SK-N-SH (cell line): ENCODE results near the gene AGAP1. TPM values are rescaled to one million over a fixed set of nuclear protein-coding genes. Genes with fewer than 3 reads are reported as not detected.

ENCODE experiments used
- CTCF ChIA-PET: fragments of 300-600, 350-600 bp; formaldehyde crosslinking; extraction: SDS; loops from one replicate; lab custom pipeline; 2021; lab: Yijun Ruan, JAX
- POLR2A ChIA-PET: fragments of 350-600 bp; sonication (Branson Sonifier 250); formaldehyde crosslinking; extraction: SDS; loops from one replicate; lab custom pipeline; 2020; ENCODE audit warnings: antibody characterized with exemption, inconsistent platforms; lab: Yijun Ruan, JAX
- DNase-seq: peaks from one replicate; pipeline ENCODE4 v3.0.0; 2012
- H2AFZ ChIP-seq: fragments of 200-600 bp; sonication (generic); 2 replicates; pipeline ENCODE4 v1.8.1; 2016; ENCODE audit warnings: antibody characterized with exemption, mild to moderate bottlenecking, low read depth
- H3F3A ChIP-seq: fragments of 200-600 bp; sonication (generic); replicated peaks from 2 replicates; pipeline ENCODE3; 2016; ENCODE audit warnings: antibody characterized with exemption, mild to moderate bottlenecking; ENCODE audit not compliant: insufficient read depth
- H3K27ac ChIP-seq, 2 experiments: fragments of 200-500 bp in 1 of 2; fragments of 200-600 bp in 1 of 2; sonication (Bioruptor generic) in 1 of 2; sonication (generic), shearing (Covaris generic) in 1 of 2; 2 replicates each; pipeline versions ENCODE4 v1.5.1 to v1.6.1; 2014 to 2016; ENCODE audit warnings: low read depth in 2 of 2, inconsistent platforms in 1 of 2, low read length in 1 of 2, mild to moderate bottlenecking in 1 of 2, mixed read lengths in 1 of 2
- H3K27me3 ChIP-seq: fragments of 200-600 bp; sonication (generic), shearing (Covaris generic); 2 replicates; pipeline ENCODE4 v1.6.1; 2016; ENCODE audit warnings: mixed run types; ENCODE audit not compliant: insufficient read depth
- H3K36me3 ChIP-seq, 2 experiments: fragments of 200-500 bp in 1 of 2; fragments of 200-600 bp in 1 of 2; sonication (Bioruptor generic) in 1 of 2; sonication (generic) in 1 of 2; replicated peaks in 1 of 2; 2 replicates each; pipeline versions ENCODE3 to v1.5.1; 2014 to 2016; ENCODE audit warnings: low read length in 1 of 2, mild to moderate bottlenecking in 1 of 2; ENCODE audit not compliant: insufficient read depth in 2 of 2, control insufficient read depth in 1 of 2
- H3K4me1 ChIP-seq, 2 experiments: fragments of 200-500 bp in 1 of 2; fragments of 200-600 bp in 1 of 2; sonication (Bioruptor generic) in 1 of 2; sonication (generic), shearing (Covaris generic) in 1 of 2; 2 replicates each; pipeline versions ENCODE4 v1.5.1 to v1.6.1; 2014 to 2016; ENCODE audit warnings: low read depth in 1 of 2, low read length in 1 of 2, mixed run types in 1 of 2; ENCODE audit not compliant: insufficient read depth in 2 of 2, control insufficient read depth in 1 of 2
- H3K4me2 ChIP-seq: fragments of 200-600 bp; sonication (generic), shearing (Covaris generic); 2 replicates; pipeline ENCODE4 v1.6.1; 2017; ENCODE audit warnings: mixed run types
- H3K4me3 ChIP-seq, 2 experiments: fragments of 200-500 bp in 1 of 2; fragments of 200-600 bp in 1 of 2; sonication (Bioruptor generic) in 1 of 2; sonication (generic), shearing (Covaris generic) in 1 of 2; 2 replicates each; pipeline versions ENCODE4 v1.5.1 to v1.8.1; 2014 to 2016; ENCODE audit warnings: low read depth in 2 of 2, inconsistent platforms in 1 of 2, low read length in 1 of 2, mild to moderate bottlenecking in 1 of 2, mixed read lengths in 1 of 2, moderate library complexity in 1 of 2
- H3K79me2 ChIP-seq: fragments of 200-600 bp; sonication (generic); 2 replicates; pipeline ENCODE4 v1.8.1; 2017; ENCODE audit warnings: mild to moderate bottlenecking; ENCODE audit not compliant: insufficient read depth
- H3K9ac ChIP-seq: fragments of 200-600 bp; sonication (generic); 2 replicates; pipeline ENCODE4 v1.6.1; 2017; ENCODE audit warnings: mixed run types
- H3K9me2 ChIP-seq: fragments of 200-600 bp; sonication (generic); 2 replicates; pipeline ENCODE4 v1.6.1; 2017; ENCODE audit warnings: mixed run types
- H3K9me3 ChIP-seq: fragments of 200-600 bp; sonication (generic); 2 replicates; pipeline ENCODE4 v1.6.1; 2017; ENCODE audit warnings: mixed run types, mild to moderate bottlenecking, moderate library complexity
- H4K20me1 ChIP-seq: fragments of 200-600 bp; sonication (generic); 2 replicates; pipeline ENCODE4 v1.6.1; 2017; ENCODE audit warnings: mild to moderate bottlenecking, mixed run types; ENCODE audit not compliant: insufficient read depth
- CTCF ChIP-seq: fragments of 200-600 bp; sonication (generic); IDR thresholded peaks from 2 replicates; pipeline ENCODE4 v1.6.1; 2017; ENCODE audit warnings: antibody characterized with exemption, mild to moderate bottlenecking, moderate library complexity
- ELF1 ChIP-seq: IDR thresholded peaks from 2 replicates; pipeline ENCODE4 v1.4.0; 2012
- EP300 ChIP-seq, 2 experiments: IDR thresholded peaks; 2 replicates each; pipeline versions ENCODE4 v1.4.0 to v1.6.1; 2012; ENCODE audit warnings: borderline replicate concordance in 1 of 2, low read depth in 1 of 2, low read length in 1 of 2
- EZH2phosphoT487 ChIP-seq: fragments of 200-600 bp; sonication (generic); IDR thresholded peaks from 2 replicates; pipeline ENCODE4 v1.6.1; 2017; ENCODE audit warnings: low read depth, mixed run types, mild to moderate bottlenecking, antibody characterized with exemption, moderate library complexity, borderline replicate concordance
- MEF2A ChIP-seq: IDR thresholded peaks from 2 replicates; pipeline ENCODE4 v1.4.0; 2012; ENCODE audit warnings: low read depth, borderline replicate concordance
- NFIC ChIP-seq: IDR thresholded peaks from 2 replicates; pipeline ENCODE4 v1.4.0; 2012; ENCODE audit warnings: borderline replicate concordance
- RAD21 ChIP-seq: IDR thresholded peaks from 2 replicates; pipeline ENCODE4 v1.6.1; 2012; ENCODE audit warnings: mild to moderate bottlenecking, low read length
- RCOR1 ChIP-seq: fragments of 150-350 bp; IDR thresholded peaks from 2 replicates; pipeline ENCODE4 v1.6.1; 2017; ENCODE audit warnings: antibody characterized with exemption, low read length
- RFX5 ChIP-seq: IDR thresholded peaks from 2 replicates; pipeline ENCODE4 v1.6.1; 2012; ENCODE audit warnings: mild to moderate bottlenecking, improper control_type of control experiment, low read length
- RXRA ChIP-seq: IDR thresholded peaks from 2 replicates; pipeline ENCODE4 v1.4.0; 2012; ENCODE audit warnings: low read depth, mild to moderate bottlenecking, borderline replicate concordance
- SIN3A ChIP-seq: IDR thresholded peaks from 2 replicates; pipeline ENCODE4 v1.6.1; 2012; ENCODE audit warnings: low read depth, mild to moderate bottlenecking, low read length, moderate library complexity, borderline replicate concordance
- TEAD4 ChIP-seq: IDR thresholded peaks from 2 replicates; pipeline ENCODE4 v1.4.0; 2012; ENCODE audit warnings: mild to moderate bottlenecking, borderline replicate concordance; ENCODE audit not compliant: insufficient read depth
- YY1 ChIP-seq: IDR thresholded peaks from 2 replicates; pipeline ENCODE4 v1.4.0; 2012; ENCODE audit warnings: low read depth, mild to moderate bottlenecking
- WGBS: methylation state at CpG from one replicate; pipeline ENCODE4 v1.1.6; 2017; ENCODE audit warnings: low lambda C conversion rate; 5-methylcytosine and 5-hydroxymethylcytosine counted together
- polyA plus RNA-seq, 3 experiments: library from polyadenylated mRNA; depleted of rRNA; stranded (reverse); fragments of >200 nt; gene quantifications; 2 replicates each; pipeline ENCODE4 v1.2.3, GENCODE V29; 2012
- TF ChIP-seq, protein P1 (sequence below): IDR thresholded peaks from 2 replicates; pipeline ENCODE4 v1.4.0; 2012; ENCODE audit warnings: low read depth, borderline replicate concordance
- TF ChIP-seq, protein P2 (sequence below): IDR thresholded peaks from 2 replicates; pipeline ENCODE4; 2012
- TF ChIP-seq, protein P3 (sequence below): fragments of 150-350 bp; IDR thresholded peaks from 2 replicates; pipeline ENCODE4 v1.6.1; 2016; ENCODE audit warnings: mild to moderate bottlenecking, low read depth, low read length
- TF ChIP-seq, protein P4 (sequence below): IDR thresholded peaks from 2 replicates; pipeline ENCODE4 v1.4.0; 2012; ENCODE audit warnings: low read depth, borderline replicate concordance

Gene AGAP1
- polyA plus RNA-seq, 1 of the 3 experiments (the other 2 are of a cell fraction): 8.8 TPM

GRCh38 chr2:236008857-236009256 lies 515.0 kb downstream of the AGAP1 start:
- Histone ChIP-seq H2AFZ (no peak overlapping the region), H3K4me2 (no peak overlapping the region), H3F3A (no peaks in the 10 kb centered on the region), H3K36me3 (peaks cover 0 to 2% of the 10 kb centered on the region in 2 experiments), H3K4me3 (no peak overlapping the region), H3K4me1 (no peaks in the 10 kb centered on the region), H3K27ac (no peak overlapping the region), H3K9me2 (no peaks in the 10 kb centered on the region), H3K9ac (no peak overlapping the region), H3K79me2 (no peaks in the 10 kb centered on the region), H3K9me3 (no peaks in the 10 kb centered on the region), H3K27me3 (no peaks in the 10 kb centered on the region), H4K20me1 (no peaks in the 10 kb centered on the region)
- ChIA-PET CTCF (interaction anchor here (0.6 kb wide), 1 partner anchor 95 kb away, joined by 3 read pairs; no protein-coding TSS in a partner anchor), POLR2A (no interaction called here)
- 94% methylated on average over 9 of the region's 9 CpGs for WGBS
- DNase-seq: no peak
- TF ChIP-seq, protein P1, sequence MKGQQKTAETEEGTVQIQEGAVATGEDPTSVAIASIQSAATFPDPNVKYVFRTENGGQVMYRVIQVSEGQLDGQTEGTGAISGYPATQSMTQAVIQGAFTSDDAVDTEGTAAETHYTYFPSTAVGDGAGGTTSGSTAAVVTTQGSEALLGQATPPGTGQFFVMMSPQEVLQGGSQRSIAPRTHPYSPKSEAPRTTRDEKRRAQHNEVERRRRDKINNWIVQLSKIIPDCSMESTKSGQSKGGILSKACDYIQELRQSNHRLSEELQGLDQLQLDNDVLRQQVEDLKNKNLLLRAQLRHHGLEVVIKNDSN: no peak
- TF ChIP-seq EZH2phosphoT487: no peak
- TF ChIP-seq EP300 (IDR thresholded peaks at IDR 0.05; ENCODE audit: borderline replicate concordance in 1 of 2, low read depth in 1 of 2, low read length in 1 of 2): no peak
- TF ChIP-seq RXRA: no peak
- TF ChIP-seq CTCF: no peak
- no peak for TF ChIP-seq NFIC

GRCh38 chr2:236010920-236011685 lies 517.3 kb downstream of the AGAP1 start:
- no peak overlapping the region for H3K9ac ChIP-seq
- no peaks in the 10 kb centered on the region for H3K27me3 ChIP-seq
- 96% methylated on average over 15 of the region's 15 CpGs for WGBS
- H3K27ac ChIP-seq: no peak overlapping the region
- no peaks in the 10 kb centered on the region for H3K4me1 ChIP-seq
- no peaks in the 10 kb centered on the region for H4K20me1 ChIP-seq
- H3K9me3 ChIP-seq: no peaks in the 10 kb centered on the region
- POLR2A ChIA-PET: no interaction called here
- H3K4me3 ChIP-seq: no peak overlapping the region
- no peaks in the 10 kb centered on the region for H3K79me2 ChIP-seq
- H3F3A ChIP-seq: no peaks in the 10 kb centered on the region
- no peaks in the 10 kb centered on the region for H3K9me2 ChIP-seq
- peaks cover 0 to 2% of the 10 kb centered on the region in 2 experiments for H3K36me3 ChIP-seq
- no peak overlapping the region for H3K4me2 ChIP-seq
- H2AFZ ChIP-seq: no peak overlapping the region
- CTCF ChIA-PET: no interaction called here
- no peak for DNase-seq
- TF ChIP-seq EZH2phosphoT487: no peak
- TF ChIP-seq RFX5: no peak
- TF ChIP-seq RCOR1: no peak
- no peak for TF ChIP-seq YY1
- no peak for TF ChIP-seq SIN3A
- TF ChIP-seq MEF2A: no peak
- TF ChIP-seq, protein P1: no peak
- no peak for TF ChIP-seq TEAD4
- TF ChIP-seq RAD21: no peak
- TF ChIP-seq ELF1: no peak
- TF ChIP-seq, protein P2, sequence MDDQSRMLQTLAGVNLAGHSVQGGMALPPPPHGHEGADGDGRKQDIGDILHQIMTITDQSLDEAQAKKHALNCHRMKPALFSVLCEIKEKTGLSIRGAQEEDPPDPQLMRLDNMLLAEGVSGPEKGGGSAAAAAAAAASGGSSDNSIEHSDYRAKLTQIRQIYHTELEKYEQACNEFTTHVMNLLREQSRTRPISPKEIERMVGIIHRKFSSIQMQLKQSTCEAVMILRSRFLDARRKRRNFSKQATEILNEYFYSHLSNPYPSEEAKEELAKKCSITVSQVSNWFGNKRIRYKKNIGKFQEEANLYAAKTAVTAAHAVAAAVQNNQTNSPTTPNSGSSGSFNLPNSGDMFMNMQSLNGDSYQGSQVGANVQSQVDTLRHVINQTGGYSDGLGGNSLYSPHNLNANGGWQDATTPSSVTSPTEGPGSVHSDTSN: no peak
- TF ChIP-seq, protein P3, sequence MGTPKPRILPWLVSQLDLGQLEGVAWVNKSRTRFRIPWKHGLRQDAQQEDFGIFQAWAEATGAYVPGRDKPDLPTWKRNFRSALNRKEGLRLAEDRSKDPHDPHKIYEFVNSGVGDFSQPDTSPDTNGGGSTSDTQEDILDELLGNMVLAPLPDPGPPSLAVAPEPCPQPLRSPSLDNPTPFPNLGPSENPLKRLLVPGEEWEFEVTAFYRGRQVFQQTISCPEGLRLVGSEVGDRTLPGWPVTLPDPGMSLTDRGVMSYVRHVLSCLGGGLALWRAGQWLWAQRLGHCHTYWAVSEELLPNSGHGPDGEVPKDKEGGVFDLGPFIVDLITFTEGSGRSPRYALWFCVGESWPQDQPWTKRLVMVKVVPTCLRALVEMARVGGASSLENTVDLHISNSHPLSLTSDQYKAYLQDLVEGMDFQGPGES: no peak
- TF ChIP-seq, protein P4, sequence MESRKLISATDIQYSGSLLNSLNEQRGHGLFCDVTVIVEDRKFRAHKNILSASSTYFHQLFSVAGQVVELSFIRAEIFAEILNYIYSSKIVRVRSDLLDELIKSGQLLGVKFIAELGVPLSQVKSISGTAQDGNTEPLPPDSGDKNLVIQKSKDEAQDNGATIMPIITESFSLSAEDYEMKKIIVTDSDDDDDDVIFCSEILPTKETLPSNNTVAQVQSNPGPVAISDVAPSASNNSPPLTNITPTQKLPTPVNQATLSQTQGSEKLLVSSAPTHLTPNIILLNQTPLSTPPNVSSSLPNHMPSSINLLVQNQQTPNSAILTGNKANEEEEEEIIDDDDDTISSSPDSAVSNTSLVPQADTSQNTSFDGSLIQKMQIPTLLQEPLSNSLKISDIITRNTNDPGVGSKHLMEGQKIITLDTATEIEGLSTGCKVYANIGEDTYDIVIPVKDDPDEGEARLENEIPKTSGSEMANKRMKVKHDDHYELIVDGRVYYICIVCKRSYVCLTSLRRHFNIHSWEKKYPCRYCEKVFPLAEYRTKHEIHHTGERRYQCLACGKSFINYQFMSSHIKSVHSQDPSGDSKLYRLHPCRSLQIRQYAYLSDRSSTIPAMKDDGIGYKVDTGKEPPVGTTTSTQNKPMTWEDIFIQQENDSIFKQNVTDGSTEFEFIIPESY: no peak
